ENCODE data around the gene SPAG9.
A peak's percentile ranks its signal among the peaks of the same experiment; 100 is the strongest.

SPAG9 gene

GRCh38 chr17:50977487-50978159 lies 143.0 kb downstream of the SPAG9 start:
- DNase-seq, result no peak

GRCh38 chr17:50976951-50977472 lies 143.7 kb downstream of the SPAG9 start:
- no peak for DNase-seq

DNA sequence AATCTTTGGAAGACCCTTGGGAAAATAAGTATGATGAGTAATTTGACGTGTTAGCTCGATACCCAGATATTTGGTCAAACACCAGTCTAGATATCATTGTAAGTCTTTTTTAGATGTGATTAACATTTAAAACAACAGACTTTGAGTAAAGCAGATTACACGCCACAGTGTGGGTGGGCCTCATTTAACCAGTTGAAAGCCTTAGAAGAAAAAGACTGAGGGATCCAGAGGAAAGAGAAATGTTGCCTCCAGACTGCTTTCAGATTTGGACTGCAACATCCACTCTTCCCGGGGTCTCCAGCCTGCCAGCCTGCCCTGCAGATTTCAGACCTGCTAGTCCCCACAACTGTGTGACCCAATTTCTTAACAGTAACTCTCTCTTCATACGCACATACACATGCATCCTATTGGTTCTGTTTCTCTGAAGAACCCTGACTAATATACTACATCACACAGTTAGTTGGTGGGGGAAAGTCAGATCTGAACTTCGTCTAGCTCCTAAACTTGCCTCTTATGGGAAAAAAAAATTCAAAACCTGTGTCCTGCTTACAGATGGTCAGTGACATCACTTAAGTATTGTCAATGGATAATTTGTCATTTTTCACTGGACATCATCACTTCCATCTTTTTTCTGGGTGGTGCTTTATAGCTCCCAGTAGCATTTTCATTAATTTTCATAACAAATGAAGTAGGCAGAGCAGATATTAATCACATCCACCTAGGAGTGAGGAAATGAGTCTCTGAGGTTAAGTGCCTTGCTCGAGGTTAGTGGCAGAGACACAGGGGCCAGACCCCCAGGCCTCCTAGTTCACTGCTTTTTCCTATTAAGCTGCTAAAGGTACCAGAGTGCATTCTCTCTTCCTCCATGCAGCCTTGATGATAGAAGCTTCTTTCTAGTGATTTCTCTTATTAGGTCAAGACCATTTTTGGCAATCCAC lies 146.8 kb downstream of the SPAG9 start:
- DNase-seq, result no peak

DNA sequence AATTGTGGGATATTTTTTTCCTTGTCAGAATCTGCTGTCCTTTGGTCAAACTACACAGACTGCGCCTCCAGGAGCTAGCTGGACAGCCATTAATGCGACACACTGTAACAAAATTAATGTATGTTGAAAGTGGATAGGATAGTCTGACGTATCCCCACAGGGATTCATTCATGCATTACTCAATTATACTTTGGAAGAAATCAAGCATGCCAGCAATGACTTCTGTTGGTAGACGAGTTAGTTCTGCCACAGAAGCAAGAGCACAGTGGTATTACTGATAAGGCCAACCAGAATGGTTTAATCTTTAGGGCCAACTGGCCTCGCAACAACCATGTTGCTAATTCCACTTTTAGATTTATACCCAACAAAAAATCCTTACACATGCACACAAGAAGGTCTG lies 148.1 kb downstream of the SPAG9 start:
- no peak for DNase-seq

- DNase-seq, result no peak
These were observed 152.9 kb downstream of the SPAG9 start for GRCh38 chr17:50967795-50968194.

- DNase-seq, result no peak
These were observed 154.5 kb downstream of the SPAG9 start for GRCh38 chr17:50966163-50966666.

DNA sequence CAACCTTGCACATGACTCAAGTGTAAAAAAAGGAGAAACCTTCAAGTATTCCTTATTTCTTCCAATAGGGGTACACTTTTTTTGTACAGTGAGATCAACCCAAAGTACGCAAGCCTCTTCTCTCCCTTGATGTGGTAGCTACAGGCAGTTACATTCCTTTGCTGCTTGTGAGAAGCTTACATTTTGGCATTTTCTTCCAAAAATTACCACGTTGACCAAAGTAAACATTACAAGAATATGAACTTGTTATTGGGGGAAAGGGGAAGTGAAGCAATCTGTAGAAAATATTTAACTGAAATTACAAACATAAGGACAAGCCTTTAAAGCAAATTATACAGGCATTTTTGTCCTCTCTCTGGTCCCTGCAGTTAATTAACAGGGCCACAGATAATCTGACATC lies 157.5 kb downstream of the SPAG9 start:
- DNase-seq, result no peak

- no peak for DNase-seq
These were observed 159.1 kb downstream of the SPAG9 start for GRCh38 chr17:50961282-50962220.

DNA sequence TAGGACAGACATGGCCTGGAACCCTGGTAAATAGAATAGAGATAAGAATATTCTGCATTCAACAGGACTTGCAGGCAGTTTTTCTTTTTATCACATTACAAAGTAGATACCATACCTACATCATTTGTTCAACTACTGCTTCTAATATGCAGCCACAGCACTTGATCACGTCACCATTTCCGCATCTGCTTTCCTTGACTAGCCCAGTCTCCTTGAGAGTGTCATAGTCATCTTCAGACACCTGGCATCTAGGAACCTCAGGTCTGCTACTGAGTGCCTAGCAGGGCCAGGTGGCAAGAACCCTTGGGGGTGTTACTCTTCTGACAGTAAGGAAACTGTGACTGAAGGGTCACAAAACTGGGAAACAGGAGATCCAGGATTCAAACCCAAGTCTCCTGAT lies 161.3 kb downstream of the SPAG9 start:
- no peak for DNase-seq

GRCh38 chr17:50957600-50958575 lies 162.8 kb downstream of the SPAG9 start:
- DNase-seq, result no peak

DNA sequence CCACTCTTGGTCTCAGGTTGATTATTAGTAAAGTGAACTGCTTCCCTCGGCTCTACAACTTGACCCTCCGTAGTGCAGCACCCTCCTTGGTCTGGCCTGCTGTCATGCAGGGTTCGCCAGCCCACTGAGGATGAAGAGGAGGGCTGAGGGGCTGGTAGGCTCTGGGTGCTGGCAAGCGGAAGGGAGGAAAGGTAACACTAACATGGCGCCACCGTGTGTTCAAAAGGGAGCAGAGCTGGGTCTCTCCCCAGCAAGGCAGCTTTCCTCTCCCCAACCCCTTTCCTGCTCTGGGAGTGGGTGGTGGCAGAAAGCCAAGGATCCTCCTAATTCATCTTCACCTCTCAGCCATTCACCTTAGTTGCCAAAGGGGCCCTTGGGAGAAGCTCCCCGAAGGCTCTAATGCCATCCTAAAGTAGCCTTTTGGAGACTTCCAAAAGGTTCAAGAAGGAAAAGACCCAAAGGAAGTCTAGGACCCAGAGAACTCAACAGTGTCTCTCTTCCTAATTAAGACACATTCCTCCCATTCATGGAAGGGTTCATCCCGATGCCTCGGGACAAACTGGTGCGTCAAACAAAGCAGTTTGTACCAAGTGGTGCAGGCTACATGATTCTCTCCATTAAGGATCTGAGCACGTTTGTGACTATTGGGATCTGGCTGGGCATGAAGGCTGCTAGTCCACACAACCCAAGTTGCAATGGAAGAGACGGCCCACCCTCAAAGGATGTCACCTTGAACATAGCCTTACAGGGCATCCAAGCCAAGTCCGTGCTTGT lies 163.7 kb downstream of the SPAG9 start:
- no peak for DNase-seq

DNA sequence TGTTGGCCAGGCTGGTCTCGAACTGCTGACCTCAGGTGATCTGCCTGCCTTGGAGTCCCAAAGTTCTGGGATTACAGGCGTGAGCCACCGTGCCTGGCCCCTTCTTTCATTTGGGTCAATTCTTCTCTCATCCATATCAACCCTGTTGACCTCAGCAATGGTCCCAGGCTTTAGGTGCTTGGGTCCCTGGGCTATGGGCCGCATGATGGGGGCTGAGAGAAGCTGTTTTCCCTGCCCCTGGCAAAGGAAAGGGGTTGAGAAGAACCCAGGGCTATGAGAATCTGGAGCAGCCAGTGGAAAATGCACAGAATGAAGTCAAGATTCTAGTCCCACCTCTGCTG lies 164.3 kb downstream of the SPAG9 start:
- no peak for DNase-seq

GRCh38 chr17:50955667-50956120 lies 165.0 kb downstream of the SPAG9 start:
- DNase-seq, result no peak

DNA sequence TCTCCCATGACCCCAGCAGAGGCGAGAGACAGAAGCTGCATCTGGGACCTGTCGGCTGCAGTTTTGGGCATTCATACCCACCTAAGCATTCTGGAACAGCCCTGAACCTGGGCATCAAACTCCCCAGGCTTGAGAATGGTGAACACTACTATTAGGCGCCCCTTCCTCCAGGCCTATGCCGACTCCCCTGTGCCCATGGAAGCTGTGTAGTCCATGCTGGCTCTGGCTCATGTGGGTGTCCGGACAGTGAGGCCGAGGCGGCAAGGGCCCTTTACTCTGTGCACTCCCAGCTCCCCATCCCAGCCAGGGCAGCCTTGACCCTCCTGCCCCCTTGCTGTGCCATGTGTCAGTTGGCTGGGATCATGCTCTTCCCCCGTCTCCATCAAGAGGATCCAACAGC lies 165.5 kb downstream of the SPAG9 start:
- DNase-seq, result no peak

DNA sequence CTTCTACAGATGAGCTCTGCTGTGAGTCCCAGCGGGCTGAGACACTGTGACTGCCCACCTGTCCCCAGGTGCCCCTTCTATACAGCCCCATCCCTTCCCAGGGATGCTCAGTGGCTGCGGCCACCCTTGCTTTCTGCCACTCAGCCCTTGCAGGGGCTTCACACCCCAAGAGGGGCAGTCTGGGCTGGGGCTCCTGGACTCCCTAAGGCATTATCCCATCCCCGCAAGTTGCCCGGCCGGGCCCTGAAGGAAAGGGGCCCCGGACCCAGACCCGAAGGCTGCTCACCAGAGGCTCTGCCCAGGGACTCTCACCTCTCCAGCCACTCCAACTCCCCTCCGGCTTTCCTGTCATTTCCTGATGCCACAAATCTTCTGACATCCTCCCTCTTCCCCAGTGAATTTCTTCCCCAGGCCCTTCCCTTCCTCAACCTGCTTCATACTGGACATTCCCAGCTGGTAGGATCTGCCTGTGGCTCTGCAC lies 166.0 kb downstream of the SPAG9 start:
- DNase-seq, result no peak

DNA sequence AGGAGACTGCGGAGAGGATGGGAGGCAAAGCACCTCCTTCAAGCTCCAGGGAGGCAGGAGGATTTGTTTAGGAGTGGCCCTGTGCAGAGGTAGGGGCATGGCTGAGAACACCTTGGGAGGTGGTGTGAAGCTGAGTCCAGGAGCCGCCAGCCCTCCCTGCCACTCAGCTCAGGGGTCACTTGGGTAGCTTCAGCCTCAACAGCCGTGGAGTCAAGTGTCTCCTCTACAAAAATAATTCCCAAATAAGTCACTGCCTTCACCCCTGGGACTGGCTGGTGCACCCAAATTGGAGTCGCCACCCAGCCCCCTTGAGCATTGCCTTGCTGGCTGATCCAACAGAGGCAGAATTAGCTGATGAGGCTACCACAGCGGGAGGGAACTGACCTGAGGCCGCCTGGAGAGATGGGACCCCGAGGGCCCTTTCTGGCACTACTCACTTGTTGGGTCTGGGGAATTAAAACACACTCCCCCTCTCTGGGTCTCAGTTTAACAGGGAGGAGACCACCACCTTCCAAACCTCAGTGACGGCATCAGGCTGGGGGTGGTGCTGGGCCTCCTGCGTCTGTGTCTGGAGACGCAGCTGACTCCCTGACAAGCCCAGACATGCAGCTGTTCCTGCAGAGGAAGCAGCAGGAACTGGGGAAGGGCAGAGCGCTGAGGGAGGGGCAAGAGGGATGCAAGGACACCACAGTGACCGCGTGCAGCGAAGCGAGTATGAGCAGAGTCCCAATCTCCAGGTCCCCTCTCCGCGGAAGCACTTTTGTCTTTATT lies 166.7 kb downstream of the SPAG9 start:
- peak; percentile 75 for DNase-seq

DNA sequence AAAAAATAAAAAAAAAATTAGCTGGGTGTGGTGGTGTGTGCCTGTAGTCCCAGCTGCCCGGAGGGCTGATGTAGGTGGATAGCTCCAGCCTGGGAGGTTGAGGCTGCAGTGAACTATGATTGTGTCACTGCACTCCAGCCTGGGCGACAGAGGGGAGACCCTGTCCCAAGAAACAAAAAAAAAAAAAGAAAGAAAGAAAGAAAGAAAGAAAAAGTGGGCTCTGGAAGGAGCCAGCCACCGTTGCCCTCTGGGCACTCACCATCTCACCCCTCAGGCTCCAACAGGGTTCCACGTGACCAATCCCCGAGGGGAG lies 167.2 kb downstream of the SPAG9 start:
- no peak for DNase-seq

GRCh38 chr17:50952889-50953288 lies 167.8 kb downstream of the SPAG9 start:
- no peak for DNase-seq

GRCh38 chr17:50952013-50952412 lies 168.7 kb downstream of the SPAG9 start:
- peak; percentile 38 for DNase-seq

Measured in NCI-H1417 treated with DMSO at 0.1 percent for 48 hours (cell line).